ENCODE data around the gene NFATC1.

NFATC1 gene

GRCh38 chr18:79406708-79407107 lies 11.0 kb downstream of the NFATC1 start:
- no peak overlapping the region for H3K4me2 ChIP-seq (ENCODE audit: low read length)

DNA sequence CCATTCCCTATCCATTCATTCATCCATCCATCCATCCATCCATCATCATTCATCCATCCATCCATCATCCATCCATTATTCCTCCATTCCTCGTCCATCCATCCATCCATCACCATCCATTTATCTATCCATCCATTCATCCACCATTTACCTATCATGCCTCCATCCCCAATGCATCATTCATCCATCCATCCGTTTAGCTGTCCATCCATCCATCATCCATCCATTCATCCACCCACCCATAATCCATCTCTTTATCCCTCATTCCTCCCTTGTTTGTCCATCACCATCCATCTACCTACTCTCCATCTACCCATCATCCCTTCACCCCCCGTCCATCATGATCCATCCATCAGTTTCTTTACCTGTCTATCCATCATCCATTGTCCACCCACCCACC lies 13.6 kb downstream of the NFATC1 start:
- TF ChIP-seq, protein P1, sequence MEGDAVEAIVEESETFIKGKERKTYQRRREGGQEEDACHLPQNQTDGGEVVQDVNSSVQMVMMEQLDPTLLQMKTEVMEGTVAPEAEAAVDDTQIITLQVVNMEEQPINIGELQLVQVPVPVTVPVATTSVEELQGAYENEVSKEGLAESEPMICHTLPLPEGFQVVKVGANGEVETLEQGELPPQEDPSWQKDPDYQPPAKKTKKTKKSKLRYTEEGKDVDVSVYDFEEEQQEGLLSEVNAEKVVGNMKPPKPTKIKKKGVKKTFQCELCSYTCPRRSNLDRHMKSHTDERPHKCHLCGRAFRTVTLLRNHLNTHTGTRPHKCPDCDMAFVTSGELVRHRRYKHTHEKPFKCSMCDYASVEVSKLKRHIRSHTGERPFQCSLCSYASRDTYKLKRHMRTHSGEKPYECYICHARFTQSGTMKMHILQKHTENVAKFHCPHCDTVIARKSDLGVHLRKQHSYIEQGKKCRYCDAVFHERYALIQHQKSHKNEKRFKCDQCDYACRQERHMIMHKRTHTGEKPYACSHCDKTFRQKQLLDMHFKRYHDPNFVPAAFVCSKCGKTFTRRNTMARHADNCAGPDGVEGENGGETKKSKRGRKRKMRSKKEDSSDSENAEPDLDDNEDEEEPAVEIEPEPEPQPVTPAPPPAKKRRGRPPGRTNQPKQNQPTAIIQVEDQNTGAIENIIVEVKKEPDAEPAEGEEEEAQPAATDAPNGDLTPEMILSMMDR (IDR thresholded peaks at IDR 0.05), result no peak
- Histone ChIP-seq H3K4me1 (no peaks in the 10 kb centered on the region), H3K4me3 (ENCODE audit: low read depth, low read length) (no peak overlapping the region), H3K27ac (no peak overlapping the region), H2AFZ (no peak overlapping the region), H3K9ac (no peak overlapping the region), H3K4me2 (ENCODE audit: low read length) (no peak overlapping the region), H3K36me3 (ENCODE audit: control insufficient read depth, insufficient read depth, low read length) (no peaks in the 10 kb centered on the region), H3K27me3 (ENCODE audit: control insufficient read depth, insufficient read depth, low read length) (no peaks in the 10 kb centered on the region), H3K79me2 (no peaks in the 10 kb centered on the region), H3K9me3 (ENCODE audit: control insufficient read depth, low read length) (no peaks in the 10 kb centered on the region)

More at GRCh38 chr18:79406708-79407107, 11.0 kb downstream of the NFATC1 start:
- no peak overlapping the region for H2AFZ ChIP-seq
- H3K36me3 ChIP-seq (ENCODE audit: control insufficient read depth, insufficient read depth, low read length), result no peaks in the 10 kb centered on the region
- no peaks in the 10 kb centered on the region for H3K9me3 ChIP-seq (ENCODE audit: control insufficient read depth, low read length)
- H3K27ac ChIP-seq, result peak overlapping the region; percentile 57
- H3K4me3 ChIP-seq (ENCODE audit: low read depth, low read length), result no peak overlapping the region
- TF ChIP-seq, protein P1 (IDR thresholded peaks at IDR 0.05), result no peak
- no peak overlapping the region for H3K9ac ChIP-seq
- H3K27me3 ChIP-seq (ENCODE audit: control insufficient read depth, insufficient read depth, low read length), result no peaks in the 10 kb centered on the region
- H3K4me1 ChIP-seq, result no peaks in the 10 kb centered on the region
- no peaks in the 10 kb centered on the region for H3K79me2 ChIP-seq

DNA sequence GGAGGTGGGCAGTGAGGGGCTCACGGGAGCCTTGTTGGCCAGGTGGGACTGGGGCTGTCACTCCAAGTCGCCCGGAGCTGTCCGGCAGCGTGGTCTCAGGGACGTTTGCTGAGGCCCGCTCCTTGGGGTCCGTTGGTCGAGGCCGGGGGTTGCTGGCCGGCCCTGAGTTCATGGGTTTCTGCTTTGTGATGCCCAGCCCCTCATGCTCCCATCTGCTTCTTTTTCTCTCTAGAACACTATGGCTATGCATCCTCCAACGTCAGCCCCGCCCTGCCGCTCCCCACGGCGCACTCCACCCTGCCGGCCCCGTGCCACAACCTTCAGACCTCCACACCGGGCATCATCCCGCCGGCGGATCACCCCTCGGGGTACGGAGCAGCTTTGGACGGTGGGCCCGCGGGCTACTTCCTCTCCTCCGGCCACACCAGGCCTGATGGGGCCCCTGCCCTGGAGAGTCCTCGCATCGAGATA lies 14.5 kb downstream of the NFATC1 start:
- TF ChIP-seq, protein P1 (IDR thresholded peaks at IDR 0.05), result no peak
- Histone ChIP-seq H3K4me2 (ENCODE audit: low read length) (no peak overlapping the region), H3K36me3 (ENCODE audit: control insufficient read depth, insufficient read depth, low read length) (no peaks in the 10 kb centered on the region), H3K9ac (no peak overlapping the region), H3K79me2 (no peaks in the 10 kb centered on the region), H3K4me1 (no peaks in the 10 kb centered on the region), H3K4me3 (ENCODE audit: low read depth, low read length) (no peak overlapping the region), H3K27me3 (ENCODE audit: control insufficient read depth, insufficient read depth, low read length) (no peaks in the 10 kb centered on the region), H3K27ac (no peak overlapping the region), H2AFZ (no peak overlapping the region), H3K9me3 (ENCODE audit: control insufficient read depth, low read length) (no peaks in the 10 kb centered on the region)

GRCh38 chr18:79410731-79411613 lies 15.2 kb downstream of the NFATC1 start:
- no peaks in the 10 kb centered on the region for H3K4me1 ChIP-seq
- no peak overlapping the region for H3K4me2 ChIP-seq (ENCODE audit: low read length)
- H3K27ac ChIP-seq, result no peak overlapping the region
- TF ChIP-seq, protein P1 (IDR thresholded peaks at IDR 0.05), result no peak
- no peak overlapping the region for H3K9ac ChIP-seq
- H3K79me2 ChIP-seq, result no peaks in the 10 kb centered on the region
- H3K36me3 ChIP-seq (ENCODE audit: control insufficient read depth, insufficient read depth, low read length), result no peaks in the 10 kb centered on the region
- no peak overlapping the region for H3K4me3 ChIP-seq (ENCODE audit: low read depth, low read length)
- H3K27me3 ChIP-seq (ENCODE audit: control insufficient read depth, insufficient read depth, low read length), result no peaks in the 10 kb centered on the region
- no peak overlapping the region for H2AFZ ChIP-seq
- H3K9me3 ChIP-seq (ENCODE audit: control insufficient read depth, low read length), result no peaks in the 10 kb centered on the region

Data from parathyroid adenoma (tissue), 2 donors.